ENCODE data around the gene KCNE3.
A peak's percentile ranks its signal among the peaks of the same experiment; 100 is the strongest.

The KCNE3 gene

DNA sequence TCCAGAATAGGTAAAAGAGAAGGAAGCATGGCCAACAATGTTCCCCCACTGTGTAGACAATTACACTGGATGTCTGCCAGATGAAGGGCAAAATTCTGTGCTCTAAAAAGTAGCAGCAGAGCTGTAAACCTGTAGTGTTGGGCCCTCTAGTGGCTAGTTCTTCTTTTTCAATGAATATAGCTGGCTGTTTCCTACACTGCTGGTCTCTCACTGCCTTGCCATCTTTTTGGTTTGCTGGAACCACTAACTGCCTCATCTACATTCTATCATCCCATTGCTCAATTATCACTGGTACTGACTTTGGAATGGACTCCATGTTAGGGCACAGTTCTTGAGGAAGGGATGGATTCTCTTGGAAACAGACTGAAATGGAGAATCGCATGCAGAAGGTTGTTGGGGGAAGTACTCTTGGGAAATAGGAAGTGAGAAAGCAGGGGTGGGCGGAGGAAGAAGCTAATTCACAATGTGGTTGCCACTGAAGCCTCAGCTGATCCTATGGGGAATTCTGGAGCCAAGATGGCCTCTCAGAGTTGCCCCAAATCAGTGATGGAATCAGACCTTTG, 17.9 kb downstream of the KCNE3 start:
- DNase-seq (ENCODE audit: low spot score) = peak; percentile 50
- TF ChIP-seq, protein P1, sequence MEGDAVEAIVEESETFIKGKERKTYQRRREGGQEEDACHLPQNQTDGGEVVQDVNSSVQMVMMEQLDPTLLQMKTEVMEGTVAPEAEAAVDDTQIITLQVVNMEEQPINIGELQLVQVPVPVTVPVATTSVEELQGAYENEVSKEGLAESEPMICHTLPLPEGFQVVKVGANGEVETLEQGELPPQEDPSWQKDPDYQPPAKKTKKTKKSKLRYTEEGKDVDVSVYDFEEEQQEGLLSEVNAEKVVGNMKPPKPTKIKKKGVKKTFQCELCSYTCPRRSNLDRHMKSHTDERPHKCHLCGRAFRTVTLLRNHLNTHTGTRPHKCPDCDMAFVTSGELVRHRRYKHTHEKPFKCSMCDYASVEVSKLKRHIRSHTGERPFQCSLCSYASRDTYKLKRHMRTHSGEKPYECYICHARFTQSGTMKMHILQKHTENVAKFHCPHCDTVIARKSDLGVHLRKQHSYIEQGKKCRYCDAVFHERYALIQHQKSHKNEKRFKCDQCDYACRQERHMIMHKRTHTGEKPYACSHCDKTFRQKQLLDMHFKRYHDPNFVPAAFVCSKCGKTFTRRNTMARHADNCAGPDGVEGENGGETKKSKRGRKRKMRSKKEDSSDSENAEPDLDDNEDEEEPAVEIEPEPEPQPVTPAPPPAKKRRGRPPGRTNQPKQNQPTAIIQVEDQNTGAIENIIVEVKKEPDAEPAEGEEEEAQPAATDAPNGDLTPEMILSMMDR (conservative IDR thresholded peaks at IDR 0.05; ENCODE audit: low read depth) = peak; percentile 64
- POLR2A ChIA-PET (ENCODE audit: low non-redundant PET) = no interaction called here
- no peak overlapping the region for H3K27ac ChIP-seq
- CTCF ChIA-PET = interaction anchor here (0.5 to 7.7 kb wide), 17 partner anchors 11 to 398 kb away, joined by 3 to 150 read pairs (median 4); no protein-coding TSS in a partner anchor

DNA sequence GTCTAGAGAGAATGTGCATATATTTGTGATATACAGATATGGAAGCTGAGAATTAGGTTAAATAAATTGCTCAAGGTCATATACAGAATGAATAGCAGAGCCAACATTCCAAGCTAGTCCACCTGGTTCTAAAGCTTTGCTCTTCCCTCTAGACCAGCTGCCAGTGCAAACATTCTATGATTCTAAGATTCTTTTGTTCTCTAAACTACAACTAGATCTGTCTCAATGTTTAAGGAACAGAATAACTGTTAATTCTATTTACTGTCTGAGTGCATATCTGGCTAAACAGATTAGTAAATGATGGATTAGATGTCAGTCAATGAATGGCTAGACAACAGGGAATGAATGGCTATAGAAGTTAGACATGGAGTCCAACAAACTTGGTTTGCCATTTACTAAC, 19.6 kb downstream of the KCNE3 start:
- DNase-seq (ENCODE audit: low spot score) = no peak
- CTCF ChIA-PET = interaction anchor here (1.0 to 1.2 kb wide), 2 partner anchors 58 to 192 kb away, joined by 4 read pairs; no protein-coding TSS in a partner anchor
- no peak overlapping the region for H3K27ac ChIP-seq
- POLR2A ChIA-PET (ENCODE audit: low non-redundant PET) = no interaction called here
- TF ChIP-seq, protein P1 (conservative IDR thresholded peaks at IDR 0.05; ENCODE audit: low read depth) = no peak

DNA sequence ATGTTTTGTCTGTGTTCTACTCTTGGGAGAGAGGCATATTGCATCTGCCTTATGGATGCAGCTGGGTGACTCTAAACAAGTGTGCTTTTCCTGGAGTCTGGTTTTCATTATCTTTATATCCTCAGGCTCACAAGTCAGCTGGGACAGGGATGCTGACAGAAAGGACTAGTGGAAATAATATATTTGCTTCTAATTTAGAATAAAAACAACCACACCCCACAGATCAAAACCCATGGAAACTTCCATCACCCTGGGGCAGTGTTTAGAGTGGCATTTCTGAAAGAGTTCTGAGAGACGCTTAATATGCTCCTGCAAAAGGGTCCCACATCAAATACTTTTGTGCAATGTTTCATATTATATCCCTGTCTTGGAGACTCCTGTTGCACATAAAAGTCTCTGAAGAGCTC, 20.8 kb downstream of the KCNE3 start:
- CTCF ChIA-PET = interaction anchor here (0.7 kb wide), 1 partner anchor 133 kb away, joined by 3 read pairs; no protein-coding TSS in a partner anchor
- POLR2A ChIA-PET (ENCODE audit: low non-redundant PET) = no interaction called here
- H3K27ac ChIP-seq = no peak overlapping the region
- no peak for DNase-seq (ENCODE audit: low spot score)
- TF ChIP-seq, protein P1 (conservative IDR thresholded peaks at IDR 0.05; ENCODE audit: low read depth) = no peak

DNA sequence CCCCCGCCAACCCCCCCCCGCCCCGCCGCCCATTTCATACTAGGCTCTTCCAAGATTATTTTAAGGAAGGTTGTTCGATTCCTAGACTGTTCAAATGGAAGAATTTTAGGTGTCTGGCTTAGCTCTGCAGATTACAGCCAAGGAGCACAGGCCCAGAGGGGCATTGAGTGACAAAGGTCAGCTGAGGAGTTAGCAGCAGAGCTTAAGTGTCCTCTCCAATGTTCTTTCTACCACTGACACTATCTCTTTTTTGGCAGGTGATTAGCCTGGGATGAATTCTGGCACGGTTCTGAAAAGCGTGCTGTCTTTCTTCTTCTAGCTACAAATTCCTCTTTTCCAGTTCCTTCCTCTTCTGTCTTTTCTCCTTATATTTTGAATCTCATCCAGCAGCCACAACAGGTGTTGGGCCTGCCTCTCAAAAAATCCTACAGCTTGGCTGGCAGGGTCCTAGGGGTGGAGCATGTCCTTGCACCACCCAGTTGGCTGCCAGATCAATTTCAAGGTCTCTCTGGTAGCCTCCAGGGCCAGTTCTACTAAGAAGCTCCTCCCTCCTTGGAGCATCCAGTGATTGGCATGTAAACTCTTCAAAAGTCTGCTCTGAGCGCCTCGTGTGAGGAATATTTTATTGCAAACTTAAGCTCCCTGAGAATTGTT, 23.0 kb downstream of the KCNE3 start:
- ChIA-PET POLR2A (ENCODE audit: low non-redundant PET) (interaction anchor here (0.9 kb wide), 1 partner anchor 63 kb away, joined by 4 read pairs; no protein-coding TSS in a partner anchor), CTCF (interaction anchor here (0.5 to 3.0 kb wide), 6 partner anchors 9 to 478 kb away, joined by 3 to 12 read pairs (median 4); no protein-coding TSS in a partner anchor)
- no peak for DNase-seq (ENCODE audit: low spot score)
- no peak overlapping the region for H3K27ac ChIP-seq
- TF ChIP-seq, protein P1 (conservative IDR thresholded peaks at IDR 0.05; ENCODE audit: low read depth) = no peak

DNA sequence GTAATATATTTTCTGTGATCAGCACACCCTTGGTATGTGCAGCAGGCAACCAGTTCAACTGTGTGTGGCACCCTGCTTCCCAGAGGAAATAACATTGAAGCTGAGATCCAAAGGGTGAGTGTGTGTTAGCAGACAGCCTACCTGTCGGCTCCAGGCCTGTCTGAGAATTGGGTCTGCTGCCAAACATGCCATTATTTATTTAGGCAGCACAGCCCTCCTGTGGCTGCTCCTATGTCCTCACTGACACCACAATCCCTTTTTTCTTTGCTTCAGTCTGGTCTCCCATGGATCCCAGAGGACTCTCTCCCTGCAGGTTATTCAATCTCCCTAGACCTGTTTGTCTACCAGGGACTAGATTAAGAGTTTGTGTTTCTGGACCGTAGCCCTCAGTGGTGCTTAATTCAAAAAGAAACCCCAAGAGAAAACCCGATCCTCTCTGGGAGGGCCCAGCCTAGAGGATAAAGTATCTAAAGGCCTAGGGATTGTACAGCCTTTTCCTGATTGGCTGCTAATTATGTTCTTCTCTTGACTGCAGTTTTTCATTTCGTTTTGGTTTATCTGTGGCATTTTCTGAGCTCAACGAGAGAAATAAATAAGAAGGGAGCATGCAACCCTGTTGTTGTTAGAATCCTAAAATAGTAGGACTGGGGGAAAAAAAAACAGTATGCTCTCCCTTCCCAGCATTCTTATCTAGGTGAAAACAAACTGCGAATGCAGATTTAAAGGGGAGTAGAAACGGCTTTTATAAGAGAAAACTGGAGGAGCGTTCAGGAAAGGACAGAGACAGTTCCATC, 24.1 kb downstream of the KCNE3 start:
- ChIA-PET CTCF (interaction anchor here (0.5 to 3.0 kb wide), 9 partner anchors 10 to 1744 kb away, joined by 3 to 12 read pairs (median 3); no protein-coding TSS in a partner anchor), POLR2A (ENCODE audit: low non-redundant PET) (no interaction called here)
- no peak overlapping the region for H3K27ac ChIP-seq
- TF ChIP-seq, protein P1 (conservative IDR thresholded peaks at IDR 0.05; ENCODE audit: low read depth) = peak; percentile 18; the same call in 1 of the 2 replicates
- peak; percentile 66 for DNase-seq (ENCODE audit: low spot score)

DNA sequence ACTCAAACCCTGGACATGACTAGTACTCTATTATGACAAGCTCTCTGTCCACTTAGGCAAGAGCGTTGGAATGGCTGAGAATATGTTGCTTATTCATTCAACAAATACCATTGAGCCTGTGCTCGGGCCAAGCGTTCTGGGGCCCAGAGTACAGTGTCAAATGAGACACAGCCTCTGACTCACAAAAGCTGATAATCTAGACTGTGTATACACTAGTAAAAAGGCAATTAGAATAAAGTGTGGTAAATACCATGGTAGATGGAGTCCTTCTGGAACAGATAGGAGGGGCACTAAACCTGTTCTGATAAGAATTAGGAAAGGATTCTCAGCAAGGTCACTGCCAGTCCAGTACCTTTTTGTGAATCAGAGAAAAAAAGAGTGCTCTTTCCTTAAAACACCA, 24.7 kb downstream of the KCNE3 start:
- DNase-seq (ENCODE audit: low spot score) = no peak
- ChIA-PET CTCF (interaction anchor here (0.5 to 3.0 kb wide), 7 partner anchors 9 to 1743 kb away, joined by 3 to 12 read pairs (median 3); no protein-coding TSS in a partner anchor), POLR2A (ENCODE audit: low non-redundant PET) (no interaction called here)
- no peak overlapping the region for H3K27ac ChIP-seq
- TF ChIP-seq, protein P1 (conservative IDR thresholded peaks at IDR 0.05; ENCODE audit: low read depth) = no peak

All from RWPE1 (cell line).